GM23248 (cell line): ENCODE results near the gene MADCAM1.

Experiments
- EZH2 ChIP-seq: fragments of 200-600 bp; sonication (generic); IDR thresholded peaks from 2 replicates; pipeline ENCODE4 v1.6.1; 2018; ENCODE audit warnings: antibody characterized with exemption, mild to moderate bottlenecking; ENCODE audit not compliant: insufficient read depth, poor library complexity, severe bottlenecking
- EZH2phosphoT487 ChIP-seq: fragments of 200-600 bp; sonication (generic); IDR thresholded peaks from 2 replicates; pipeline ENCODE4 v1.6.1; 2018; ENCODE audit warnings: antibody characterized with exemption, moderate library complexity, mild to moderate bottlenecking, low read depth; ENCODE audit not compliant: insufficient read depth

DNA sequence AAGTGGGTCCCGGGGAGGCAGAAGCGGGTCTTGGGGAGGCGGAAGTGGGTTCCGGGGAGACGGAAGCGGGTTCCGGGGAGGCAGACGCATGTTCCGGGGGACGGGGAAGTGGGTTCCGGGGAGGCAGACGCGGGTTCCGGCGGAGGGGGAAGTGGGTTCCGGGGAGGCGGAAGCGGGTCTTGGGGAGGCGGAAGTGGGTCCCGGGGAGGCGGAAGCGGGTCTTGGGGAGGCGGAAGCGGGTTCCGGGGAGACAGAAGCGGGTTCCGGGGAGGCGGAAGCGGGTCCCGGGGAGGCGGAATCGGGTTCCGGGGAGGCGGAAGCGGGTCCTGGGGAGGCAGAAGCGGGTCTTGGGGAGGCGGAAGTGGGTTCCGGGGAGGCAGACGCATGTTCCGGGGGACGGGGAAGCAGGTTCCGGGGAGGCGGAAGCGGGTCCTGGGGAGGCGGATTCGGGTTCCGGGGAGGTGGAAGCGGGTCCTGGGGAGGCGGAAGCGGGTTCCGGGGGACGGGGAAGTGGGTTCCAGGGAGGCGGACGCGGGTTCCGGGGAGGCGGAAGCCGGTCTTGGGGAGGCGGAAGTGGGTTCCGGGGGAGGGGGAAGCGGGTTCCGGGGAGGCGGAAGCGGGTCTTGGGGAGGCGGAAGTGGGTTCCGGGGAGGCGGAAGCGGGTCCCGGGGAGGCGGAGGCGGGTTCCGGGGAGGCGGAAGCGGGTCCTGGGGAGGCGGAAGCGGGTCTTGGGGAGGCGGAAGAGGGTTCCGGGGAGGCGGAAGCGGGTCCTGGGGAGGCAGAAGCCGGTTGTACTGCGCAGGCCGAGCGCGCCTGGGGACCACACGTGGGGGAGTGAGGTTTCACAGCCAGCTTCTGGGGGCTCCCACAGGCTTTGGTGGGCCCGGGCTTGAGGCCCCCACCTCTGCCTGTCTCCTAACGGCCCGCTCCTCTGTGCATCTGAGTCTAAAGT is 37.9 kb upstream of the MADCAM1 start:
- TF ChIP-seq EZH2 (no peak), EZH2phosphoT487 (no peak)
